HCT116 (cell line): ENCODE results near the gene PDP2.
"Not testable (repeated sequence)": the region's sequence is repeated elsewhere in the genome, so short reads cannot be mapped to it uniquely, and the experiment has no call there.

Experiments used
- ATF3 ChIP-seq: IDR thresholded peaks from 2 replicates; pipeline ENCODE4 v1.6.1; 2012
- ELF1 ChIP-seq: IDR thresholded peaks from 2 replicates; pipeline ENCODE4 v1.6.1; 2012; ENCODE audit warnings: low read depth, borderline replicate concordance
- EZH2 ChIP-seq: fragments of 200-600 bp; sonication (generic); IDR thresholded peaks from 2 replicates; pipeline ENCODE4 v1.6.1; 2017; ENCODE audit warnings: antibody characterized with exemption, mixed run types
- EZH2phosphoT487 ChIP-seq: fragments of 200-600 bp; IDR thresholded peaks from 2 replicates; pipeline ENCODE4 v1.6.1; 2018; ENCODE audit warnings: antibody characterized with exemption, borderline replicate concordance
- POLR2A ChIP-seq: IDR thresholded peaks from 2 replicates; pipeline ENCODE4 v1.7.0; 2011; ENCODE audit warnings: borderline replicate concordance; ENCODE audit not compliant: insufficient read depth, insufficient read length; ENCODE audit errors: extremely low read depth
- POLR2AphosphoS5 ChIP-seq: IDR thresholded peaks from 2 replicates; pipeline ENCODE4 v1.6.1; 2011; ENCODE audit warnings: mild to moderate bottlenecking, low read depth, low read length, moderate library complexity
- RAD21 ChIP-seq: IDR thresholded peaks from 2 replicates; pipeline ENCODE4 v1.6.1; 2012; ENCODE audit warnings: low read depth, mild to moderate bottlenecking
- SRF ChIP-seq: IDR thresholded peaks from 2 replicates; pipeline ENCODE4 v1.6.1; 2012; ENCODE audit warnings: low read depth
- TCF7L2 ChIP-seq: IDR thresholded peaks from 2 replicates; pipeline ENCODE4 v1.7.0; 2011; ENCODE audit warnings: borderline replicate concordance, inconsistent platforms; ENCODE audit not compliant: insufficient read depth, insufficient read length; ENCODE audit errors: extremely low read depth
- ZBTB33 ChIP-seq: IDR thresholded peaks from 2 replicates; pipeline ENCODE4 v1.6.1; 2011; ENCODE audit warnings: mild to moderate bottlenecking, low read length, moderate library complexity; ENCODE audit not compliant: insufficient replicate concordance; ENCODE audit errors: extremely low read depth
- ZNF274 ChIP-seq: fragments of 200-500 bp; sonication (Bioruptor generic); IDR thresholded peaks from 2 replicates; pipeline ENCODE4 v1.6.1; 2014; ENCODE audit warnings: mild to moderate bottlenecking, low read depth, low read length, inconsistent platforms
- TF ChIP-seq, protein P1 (sequence below), 3 experiments: fragments of 200-600 bp in 1 of 3; sonication (generic) in 1 of 3; IDR thresholded peaks in 2 of 3; conservative IDR thresholded peaks in 1 of 3; 2 replicates each; pipeline ENCODE4 v1.5.1; 2012 to 2017; ENCODE audit warnings: low read depth in 2 of 3, low read length in 2 of 3, antibody characterized with exemption in 1 of 3, borderline replicate concordance in 1 of 3, control low read depth in 1 of 3, mild to moderate bottlenecking in 1 of 3, mixed read lengths in 1 of 3, mixed run types in 1 of 3, moderate library complexity in 1 of 3; ENCODE audit not compliant: insufficient read depth in 1 of 3
- TF ChIP-seq, protein P2 (sequence below): IDR thresholded peaks from 2 replicates; pipeline ENCODE4 v1.6.1; 2012; ENCODE audit warnings: low read depth

DNA sequence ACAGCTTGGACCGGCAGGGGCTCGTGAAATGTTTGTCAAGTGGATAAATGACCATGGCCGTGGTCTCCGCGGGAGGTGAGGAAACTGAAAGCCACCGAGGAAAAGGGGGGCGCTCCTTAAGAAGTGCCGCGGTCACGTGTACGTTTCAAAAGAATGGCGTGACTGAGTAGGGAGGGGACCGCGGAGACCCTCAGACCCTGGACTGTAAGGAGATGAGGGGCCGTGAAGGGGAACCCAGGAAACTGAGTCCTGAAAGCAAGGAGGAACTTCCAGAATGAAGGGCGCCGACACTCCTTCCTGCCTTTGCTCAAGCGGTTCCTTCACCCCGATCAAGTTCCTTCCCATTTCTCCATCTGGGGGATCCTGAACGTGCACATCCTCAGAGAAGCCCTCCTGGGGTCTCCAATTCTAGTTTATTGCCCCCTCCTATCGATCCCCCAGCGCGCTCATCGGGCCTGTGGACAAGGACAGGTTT, 54.6 kb downstream of the PDP2 start:
- TF ChIP-seq POLR2A, ELF1, POLR2AphosphoS5, EZH2, ZNF274, ZBTB33, EZH2phosphoT487, TCF7L2, ATF3, RAD21, SRF: not testable (repeated sequence)
- TF ChIP-seq, protein P1, sequence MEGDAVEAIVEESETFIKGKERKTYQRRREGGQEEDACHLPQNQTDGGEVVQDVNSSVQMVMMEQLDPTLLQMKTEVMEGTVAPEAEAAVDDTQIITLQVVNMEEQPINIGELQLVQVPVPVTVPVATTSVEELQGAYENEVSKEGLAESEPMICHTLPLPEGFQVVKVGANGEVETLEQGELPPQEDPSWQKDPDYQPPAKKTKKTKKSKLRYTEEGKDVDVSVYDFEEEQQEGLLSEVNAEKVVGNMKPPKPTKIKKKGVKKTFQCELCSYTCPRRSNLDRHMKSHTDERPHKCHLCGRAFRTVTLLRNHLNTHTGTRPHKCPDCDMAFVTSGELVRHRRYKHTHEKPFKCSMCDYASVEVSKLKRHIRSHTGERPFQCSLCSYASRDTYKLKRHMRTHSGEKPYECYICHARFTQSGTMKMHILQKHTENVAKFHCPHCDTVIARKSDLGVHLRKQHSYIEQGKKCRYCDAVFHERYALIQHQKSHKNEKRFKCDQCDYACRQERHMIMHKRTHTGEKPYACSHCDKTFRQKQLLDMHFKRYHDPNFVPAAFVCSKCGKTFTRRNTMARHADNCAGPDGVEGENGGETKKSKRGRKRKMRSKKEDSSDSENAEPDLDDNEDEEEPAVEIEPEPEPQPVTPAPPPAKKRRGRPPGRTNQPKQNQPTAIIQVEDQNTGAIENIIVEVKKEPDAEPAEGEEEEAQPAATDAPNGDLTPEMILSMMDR (IDR thresholded peaks at IDR 0.05 in 2 of 3, conservative IDR thresholded peaks at IDR 0.05 in 1 of 3; ENCODE audit: borderline replicate concordance in 1 of 3, insufficient read depth in 1 of 3, low read depth in 2 of 3, low read length in 2 of 3), result not testable (repeated sequence)
- TF ChIP-seq, protein P2, sequence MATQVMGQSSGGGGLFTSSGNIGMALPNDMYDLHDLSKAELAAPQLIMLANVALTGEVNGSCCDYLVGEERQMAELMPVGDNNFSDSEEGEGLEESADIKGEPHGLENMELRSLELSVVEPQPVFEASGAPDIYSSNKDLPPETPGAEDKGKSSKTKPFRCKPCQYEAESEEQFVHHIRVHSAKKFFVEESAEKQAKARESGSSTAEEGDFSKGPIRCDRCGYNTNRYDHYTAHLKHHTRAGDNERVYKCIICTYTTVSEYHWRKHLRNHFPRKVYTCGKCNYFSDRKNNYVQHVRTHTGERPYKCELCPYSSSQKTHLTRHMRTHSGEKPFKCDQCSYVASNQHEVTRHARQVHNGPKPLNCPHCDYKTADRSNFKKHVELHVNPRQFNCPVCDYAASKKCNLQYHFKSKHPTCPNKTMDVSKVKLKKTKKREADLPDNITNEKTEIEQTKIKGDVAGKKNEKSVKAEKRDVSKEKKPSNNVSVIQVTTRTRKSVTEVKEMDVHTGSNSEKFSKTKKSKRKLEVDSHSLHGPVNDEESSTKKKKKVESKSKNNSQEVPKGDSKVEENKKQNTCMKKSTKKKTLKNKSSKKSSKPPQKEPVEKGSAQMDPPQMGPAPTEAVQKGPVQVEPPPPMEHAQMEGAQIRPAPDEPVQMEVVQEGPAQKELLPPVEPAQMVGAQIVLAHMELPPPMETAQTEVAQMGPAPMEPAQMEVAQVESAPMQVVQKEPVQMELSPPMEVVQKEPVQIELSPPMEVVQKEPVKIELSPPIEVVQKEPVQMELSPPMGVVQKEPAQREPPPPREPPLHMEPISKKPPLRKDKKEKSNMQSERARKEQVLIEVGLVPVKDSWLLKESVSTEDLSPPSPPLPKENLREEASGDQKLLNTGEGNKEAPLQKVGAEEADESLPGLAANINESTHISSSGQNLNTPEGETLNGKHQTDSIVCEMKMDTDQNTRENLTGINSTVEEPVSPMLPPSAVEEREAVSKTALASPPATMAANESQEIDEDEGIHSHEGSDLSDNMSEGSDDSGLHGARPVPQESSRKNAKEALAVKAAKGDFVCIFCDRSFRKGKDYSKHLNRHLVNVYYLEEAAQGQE, result not testable (repeated sequence)
